ENCODE measurements around the gene CDK6. TPM values are rescaled to one million over a fixed set of nuclear protein-coding genes. Genes with fewer than 3 reads are reported as not detected.

The CDK6 gene
- total and polyA plus RNA-seq, 2 of the 8 experiments (the other 6 are each of a cell fraction or from before 2014, with no cell fraction given): 5.9 to 18.9 TPM

DNA sequence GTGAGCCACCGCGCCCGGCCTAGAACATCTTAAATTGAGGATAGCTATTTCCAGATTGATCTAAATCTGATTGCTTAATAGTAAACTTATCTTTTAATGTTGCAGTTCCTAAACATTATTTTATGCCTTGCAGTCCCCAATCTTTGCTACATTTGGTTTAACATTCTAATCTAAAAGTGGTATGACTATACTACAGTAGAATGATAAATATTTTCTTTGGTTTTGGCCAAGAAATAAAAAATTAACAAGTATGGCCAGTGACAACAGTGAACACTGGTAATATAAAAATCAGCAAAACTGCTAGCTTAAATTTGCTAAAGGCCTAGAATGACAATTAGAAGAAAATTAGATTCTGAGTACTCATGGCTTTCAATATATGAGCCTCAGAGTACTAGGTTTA, 73.5 kb downstream of the CDK6 start:
- H2BK15ac ChIP-seq (ENCODE audit: low read length): no peak overlapping the region
- H3K4me1 ChIP-seq (replicated peaks in 1 of 4; ENCODE audit: control insufficient read depth in 3 of 4, insufficient read depth in 4 of 4, low read length in 3 of 4): peaks cover 3 to 23% (median 16%) of the 10 kb centered on the region in 4 experiments; a peak in 4 of 7 replicates
- no peak overlapping the region for H2AFZ ChIP-seq (ENCODE audit: low read length)
- H2AK5ac ChIP-seq (ENCODE audit: low read depth, low read length): no peak overlapping the region
- H3K14ac ChIP-seq (ENCODE audit: insufficient read length): no peak overlapping the region
- no peak overlapping the region for H3K9ac ChIP-seq (replicated peaks in 1 of 4; ENCODE audit: extremely low read depth in 1 of 4, low read depth in 3 of 4, low read length in 3 of 4)
- no peak for FAIRE-seq
- H4K8ac ChIP-seq (ENCODE audit: extremely low read depth, insufficient read depth, low read length): no peak overlapping the region
- no peaks in the 10 kb centered on the region for H3K9me3 ChIP-seq (ENCODE audit: insufficient read depth in 2 of 2, low read depth in 1 of 2, low read length in 1 of 2)
- H3K4me2 ChIP-seq (ENCODE audit: insufficient read depth in 1 of 2, low read depth in 2 of 2, low read length in 2 of 2): peak overlapping the region in 1 of 2 experiments; percentile 49; a peak in 1 of 4 replicates
- no peaks in the 10 kb centered on the region for H3K27me3 ChIP-seq (replicated peaks in 1 of 4; ENCODE audit: control insufficient read depth in 3 of 4, extremely low read depth in 1 of 4, insufficient read depth in 3 of 4, low read length in 3 of 4)
- CTCF ChIA-PET (ENCODE audit: partially characterized antibody): no interaction called here
- no peak for TF ChIP-seq SIX5 (IDR thresholded peaks at IDR 0.05; ENCODE audit: low read depth, low read length)
- TF ChIP-seq SIRT6 (IDR thresholded peaks at IDR 0.05; ENCODE audit: low read length): no peak
- no peak overlapping the region for H2BK120ac ChIP-seq (replicated peaks; ENCODE audit: low read depth, low read length)
- 96% methylated on average over 3 of the region's 3 CpGs; no CpG with 5 or more reads in 1 of the 2 experiments for WGBS, 2 experiments (ENCODE audit: extremely low coverage in 1 of 2, insufficient coverage in 1 of 2, insufficient read length in 1 of 2, insufficient replicate concordance in 2 of 2, low coverage in 1 of 2, low lambda C conversion rate in 2 of 2, missing lambda C conversion rate in 1 of 2)
- no peak for DNase-seq (ENCODE audit: low read depth in 1 of 2, low spot score in 2 of 2)
- H3K56ac ChIP-seq (replicated peaks; ENCODE audit: insufficient read length, low read depth, low read length): no peak overlapping the region
- POLR2A ChIA-PET (ENCODE audit: partially characterized antibody): interaction anchor here (1.3 to 1.7 kb wide), 2 partner anchors 9 to 23 kb away, joined by 3 to 4 read pairs; no protein-coding TSS in a partner anchor
- H4K91ac ChIP-seq (replicated peaks; ENCODE audit: insufficient read length, low read length): no peak overlapping the region
- no peak overlapping the region for H2BK5ac ChIP-seq (ENCODE audit: low read depth, low read length)
- no peaks in the 10 kb centered on the region for H3K79me2 ChIP-seq (ENCODE audit: control insufficient read depth in 1 of 2, insufficient read depth in 2 of 2, low read length in 2 of 2)
- H3K27ac ChIP-seq (ENCODE audit: low read depth, low read length): no peak overlapping the region
- no peaks in the 10 kb centered on the region for H3K79me1 ChIP-seq (ENCODE audit: low read depth, low read length)
- no peak overlapping the region; the same call in 1 of the 2 replicates for H3K18ac ChIP-seq (ENCODE audit: extremely low read depth, low read length)
- no peak overlapping the region for H3K4me3 ChIP-seq (ENCODE audit: extremely low read depth in 1 of 4, insufficient read depth in 2 of 4, low read depth in 3 of 4, low read length in 4 of 4)
- H3K23me2 ChIP-seq (ENCODE audit: low read depth, low read length): no peaks in the 10 kb centered on the region; the same call in 1 of the 2 replicates
- H3K23ac ChIP-seq (ENCODE audit: insufficient read length): no peak overlapping the region
- no peak overlapping the region for H3K4ac ChIP-seq (replicated peaks; ENCODE audit: insufficient read length, low read depth, low read length)
- no peak overlapping the region for H2BK20ac ChIP-seq (ENCODE audit: low read length)
- no peaks in the 10 kb centered on the region for H3K36me3 ChIP-seq (ENCODE audit: control insufficient read depth in 2 of 4, insufficient read depth in 4 of 4, low read length in 3 of 4)
- peak overlapping the region; percentile 75 for H4K5ac ChIP-seq (ENCODE audit: insufficient read length, low read depth, low read length)
- no peak overlapping the region for H2BK12ac ChIP-seq (ENCODE audit: low read depth, low read length)
- no peaks in the 10 kb centered on the region for H4K20me1 ChIP-seq (replicated peaks in 1 of 2; ENCODE audit: control insufficient read depth in 1 of 2, insufficient read depth in 2 of 2, low read length in 2 of 2)

Data from H1 (cell line).